ENCODE measurements around the gene RECK.

DNA sequence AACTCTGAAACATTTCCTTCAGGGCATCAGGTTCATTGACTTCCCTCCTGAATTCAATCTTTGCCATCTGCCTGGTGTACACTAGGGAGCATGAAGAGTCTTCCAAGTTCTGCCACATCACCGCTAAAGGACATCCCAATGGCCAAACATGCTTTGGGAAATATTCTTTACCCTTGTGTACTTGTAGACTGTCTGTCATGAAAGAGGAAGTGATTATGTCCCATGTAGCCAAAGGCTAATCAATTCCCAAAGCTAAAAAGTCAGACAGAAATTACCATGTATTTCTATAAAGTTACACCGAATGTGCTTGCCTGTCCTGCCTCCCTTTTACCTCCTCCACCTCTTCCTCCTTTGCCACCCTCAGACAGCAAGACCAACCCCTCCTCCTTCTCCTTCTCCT, 28.9 kb upstream of the RECK start:
- TF ChIP-seq, protein P1, sequence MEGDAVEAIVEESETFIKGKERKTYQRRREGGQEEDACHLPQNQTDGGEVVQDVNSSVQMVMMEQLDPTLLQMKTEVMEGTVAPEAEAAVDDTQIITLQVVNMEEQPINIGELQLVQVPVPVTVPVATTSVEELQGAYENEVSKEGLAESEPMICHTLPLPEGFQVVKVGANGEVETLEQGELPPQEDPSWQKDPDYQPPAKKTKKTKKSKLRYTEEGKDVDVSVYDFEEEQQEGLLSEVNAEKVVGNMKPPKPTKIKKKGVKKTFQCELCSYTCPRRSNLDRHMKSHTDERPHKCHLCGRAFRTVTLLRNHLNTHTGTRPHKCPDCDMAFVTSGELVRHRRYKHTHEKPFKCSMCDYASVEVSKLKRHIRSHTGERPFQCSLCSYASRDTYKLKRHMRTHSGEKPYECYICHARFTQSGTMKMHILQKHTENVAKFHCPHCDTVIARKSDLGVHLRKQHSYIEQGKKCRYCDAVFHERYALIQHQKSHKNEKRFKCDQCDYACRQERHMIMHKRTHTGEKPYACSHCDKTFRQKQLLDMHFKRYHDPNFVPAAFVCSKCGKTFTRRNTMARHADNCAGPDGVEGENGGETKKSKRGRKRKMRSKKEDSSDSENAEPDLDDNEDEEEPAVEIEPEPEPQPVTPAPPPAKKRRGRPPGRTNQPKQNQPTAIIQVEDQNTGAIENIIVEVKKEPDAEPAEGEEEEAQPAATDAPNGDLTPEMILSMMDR (IDR thresholded peaks at IDR 0.05) = no peak
- TF ChIP-seq POLR2AphosphoS5 (IDR thresholded peaks at IDR 0.05; ENCODE audit: low read depth, low read length) = no peak
- TF ChIP-seq, protein P2, sequence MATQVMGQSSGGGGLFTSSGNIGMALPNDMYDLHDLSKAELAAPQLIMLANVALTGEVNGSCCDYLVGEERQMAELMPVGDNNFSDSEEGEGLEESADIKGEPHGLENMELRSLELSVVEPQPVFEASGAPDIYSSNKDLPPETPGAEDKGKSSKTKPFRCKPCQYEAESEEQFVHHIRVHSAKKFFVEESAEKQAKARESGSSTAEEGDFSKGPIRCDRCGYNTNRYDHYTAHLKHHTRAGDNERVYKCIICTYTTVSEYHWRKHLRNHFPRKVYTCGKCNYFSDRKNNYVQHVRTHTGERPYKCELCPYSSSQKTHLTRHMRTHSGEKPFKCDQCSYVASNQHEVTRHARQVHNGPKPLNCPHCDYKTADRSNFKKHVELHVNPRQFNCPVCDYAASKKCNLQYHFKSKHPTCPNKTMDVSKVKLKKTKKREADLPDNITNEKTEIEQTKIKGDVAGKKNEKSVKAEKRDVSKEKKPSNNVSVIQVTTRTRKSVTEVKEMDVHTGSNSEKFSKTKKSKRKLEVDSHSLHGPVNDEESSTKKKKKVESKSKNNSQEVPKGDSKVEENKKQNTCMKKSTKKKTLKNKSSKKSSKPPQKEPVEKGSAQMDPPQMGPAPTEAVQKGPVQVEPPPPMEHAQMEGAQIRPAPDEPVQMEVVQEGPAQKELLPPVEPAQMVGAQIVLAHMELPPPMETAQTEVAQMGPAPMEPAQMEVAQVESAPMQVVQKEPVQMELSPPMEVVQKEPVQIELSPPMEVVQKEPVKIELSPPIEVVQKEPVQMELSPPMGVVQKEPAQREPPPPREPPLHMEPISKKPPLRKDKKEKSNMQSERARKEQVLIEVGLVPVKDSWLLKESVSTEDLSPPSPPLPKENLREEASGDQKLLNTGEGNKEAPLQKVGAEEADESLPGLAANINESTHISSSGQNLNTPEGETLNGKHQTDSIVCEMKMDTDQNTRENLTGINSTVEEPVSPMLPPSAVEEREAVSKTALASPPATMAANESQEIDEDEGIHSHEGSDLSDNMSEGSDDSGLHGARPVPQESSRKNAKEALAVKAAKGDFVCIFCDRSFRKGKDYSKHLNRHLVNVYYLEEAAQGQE (IDR thresholded peaks at IDR 0.05; ENCODE audit: insufficient read depth in 1 of 2, low read depth in 2 of 2, low read length in 1 of 2) = no peak
